OCI-LY1 (cell line): ENCODE results near the gene PHF19.

Experiments used
- EZH2 ChIP-seq: fragments of 200-600 bp; sonication (generic), shearing (Covaris generic); IDR thresholded peaks from 2 replicates; pipeline ENCODE4 v1.8.0; 2017; ENCODE audit warnings: borderline replicate concordance, mixed run types, mild to moderate bottlenecking, antibody characterized with exemption, low read length, moderate library complexity, mixed read lengths
- TF ChIP-seq, protein P1 (sequence below): fragments of 200-600 bp; sonication (generic), shearing (Covaris generic); IDR thresholded peaks from 2 replicates; pipeline ENCODE4 v1.5.1; 2017; ENCODE audit warnings: mild to moderate bottlenecking, antibody characterized with exemption, low read length, moderate library complexity, mixed read lengths

DNA sequence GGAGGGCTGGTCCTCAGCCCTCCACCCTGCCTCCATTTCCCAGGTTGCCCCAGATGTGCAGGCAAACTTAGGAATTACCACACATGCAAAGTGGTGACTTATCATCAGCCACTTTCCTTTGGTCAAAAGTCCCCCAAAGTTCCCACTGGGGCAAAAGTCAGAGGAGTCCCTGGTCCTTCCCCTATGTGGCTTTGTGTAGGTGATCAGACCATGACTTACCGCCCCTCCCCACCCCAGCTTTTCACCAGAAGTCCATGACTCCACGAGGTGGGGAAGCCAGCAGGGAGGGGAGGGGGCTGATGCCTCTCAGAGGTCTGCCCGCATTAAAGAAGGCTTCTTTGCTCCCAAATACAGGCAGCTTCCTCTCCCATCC is 43.8 kb upstream of the PHF19 start:
- TF ChIP-seq, protein P1, sequence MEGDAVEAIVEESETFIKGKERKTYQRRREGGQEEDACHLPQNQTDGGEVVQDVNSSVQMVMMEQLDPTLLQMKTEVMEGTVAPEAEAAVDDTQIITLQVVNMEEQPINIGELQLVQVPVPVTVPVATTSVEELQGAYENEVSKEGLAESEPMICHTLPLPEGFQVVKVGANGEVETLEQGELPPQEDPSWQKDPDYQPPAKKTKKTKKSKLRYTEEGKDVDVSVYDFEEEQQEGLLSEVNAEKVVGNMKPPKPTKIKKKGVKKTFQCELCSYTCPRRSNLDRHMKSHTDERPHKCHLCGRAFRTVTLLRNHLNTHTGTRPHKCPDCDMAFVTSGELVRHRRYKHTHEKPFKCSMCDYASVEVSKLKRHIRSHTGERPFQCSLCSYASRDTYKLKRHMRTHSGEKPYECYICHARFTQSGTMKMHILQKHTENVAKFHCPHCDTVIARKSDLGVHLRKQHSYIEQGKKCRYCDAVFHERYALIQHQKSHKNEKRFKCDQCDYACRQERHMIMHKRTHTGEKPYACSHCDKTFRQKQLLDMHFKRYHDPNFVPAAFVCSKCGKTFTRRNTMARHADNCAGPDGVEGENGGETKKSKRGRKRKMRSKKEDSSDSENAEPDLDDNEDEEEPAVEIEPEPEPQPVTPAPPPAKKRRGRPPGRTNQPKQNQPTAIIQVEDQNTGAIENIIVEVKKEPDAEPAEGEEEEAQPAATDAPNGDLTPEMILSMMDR, result no peak
- no peak for TF ChIP-seq EZH2
